Stimulated activated CD4-positive, alpha-beta T cell treated with anti-CD3 and anti-CD28 coated beads, Interleukin-4, amount 100 ng/mL, for 1 hour (primary cell): ENCODE measurements around the gene SLC7A6.
"Not testable (repeated sequence)": the region's sequence is repeated elsewhere in the genome, so short reads cannot be mapped to it uniquely, and the experiment has no call there.

Experiments used
- DNase-seq: peaks from one replicate; pipeline ENCODE4 v3.0.0-alpha.2; 2020

Gene SLC7A6

DNA sequence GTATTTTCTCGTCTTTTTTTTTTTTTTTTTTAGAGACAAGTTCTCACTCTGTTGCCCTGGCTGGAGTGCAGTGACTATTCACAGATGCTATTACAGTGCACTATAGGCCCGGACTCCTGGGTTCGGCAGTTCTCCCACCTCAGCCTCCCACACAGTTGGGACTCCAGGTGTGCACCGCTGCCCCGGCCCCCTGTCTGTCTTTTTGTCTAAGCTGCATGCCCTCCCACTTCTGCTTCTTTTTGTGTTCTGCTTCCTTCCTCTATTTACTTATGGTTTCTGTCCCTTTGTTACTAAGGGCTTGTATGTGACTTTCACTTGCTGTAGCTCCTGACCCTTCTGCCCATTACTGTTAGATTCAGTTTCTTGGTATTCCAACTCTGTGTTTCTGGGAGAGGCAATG is 20.5 kb downstream of the SLC7A6 start:
- DNase-seq = no peak

DNA sequence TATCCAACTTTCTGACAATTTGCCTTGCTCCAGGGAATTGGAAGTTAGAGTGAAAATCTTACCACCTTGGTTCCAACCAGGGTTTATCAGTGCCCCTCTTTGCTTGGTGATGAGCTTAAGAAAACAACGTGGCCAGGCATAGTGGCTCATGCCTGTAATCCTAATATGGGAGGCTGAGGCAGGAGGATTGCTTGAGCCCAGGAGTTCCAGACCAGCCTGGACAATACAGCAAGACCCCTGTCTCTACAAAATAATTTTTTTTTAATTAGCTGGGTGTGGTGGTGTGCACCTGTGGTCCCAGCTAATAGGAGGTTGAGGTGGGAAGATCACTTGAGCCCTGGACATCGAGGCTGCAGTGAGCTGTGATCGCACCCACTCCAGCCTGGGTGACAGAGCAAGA is 21.4 kb downstream of the SLC7A6 start:
- no peak for DNase-seq

- DNase-seq = no peak
Measured at GRCh38 chr16:68286153-68287074, 22.1 kb downstream of the SLC7A6 start.

DNA sequence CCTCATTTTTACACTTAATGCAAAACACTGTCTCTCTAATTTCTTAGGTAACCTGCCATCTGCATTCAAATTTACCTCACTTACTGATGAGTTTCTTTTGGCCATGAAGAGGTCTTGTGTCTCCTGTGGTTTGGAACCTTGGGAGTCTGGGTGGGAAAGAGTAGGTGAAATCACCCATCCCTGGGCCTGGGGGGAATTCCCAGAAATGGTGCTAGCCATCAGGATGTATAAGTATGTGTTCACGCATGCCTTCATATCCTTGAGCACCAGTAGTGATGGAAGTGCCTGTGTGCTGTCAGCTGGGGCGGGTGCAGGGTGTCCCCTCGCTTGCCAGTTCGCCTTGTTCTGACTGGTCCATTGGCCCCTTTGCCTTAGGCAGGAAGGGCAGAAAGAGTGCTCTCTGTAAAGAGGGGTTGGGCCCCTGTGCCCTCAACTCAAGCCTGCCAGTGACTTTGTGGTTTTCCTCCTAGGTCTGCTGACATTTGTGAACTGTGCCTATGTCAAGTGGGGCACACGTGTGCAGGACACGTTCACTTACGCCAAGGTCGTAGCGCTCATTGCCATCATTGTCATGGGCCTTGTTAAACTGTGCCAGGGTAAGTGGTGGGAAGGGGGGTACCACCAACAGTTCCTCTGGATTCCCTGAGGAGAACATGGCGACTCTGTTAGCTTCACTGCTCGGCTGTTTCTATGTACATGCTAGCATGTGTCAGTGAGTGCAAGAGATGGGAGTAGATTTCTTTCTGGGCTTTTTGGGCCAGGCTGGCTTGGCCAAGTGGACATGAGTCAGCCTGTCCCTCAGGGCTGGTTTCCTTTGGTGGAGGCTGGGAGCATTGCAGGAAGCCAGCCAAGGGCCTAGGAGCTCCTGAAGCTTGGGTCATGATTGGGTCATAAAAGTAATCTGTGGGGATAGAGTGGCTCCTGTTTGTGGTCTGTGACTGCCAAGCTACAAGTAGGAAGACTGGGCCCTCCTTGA is 23.2 kb downstream of the SLC7A6 start:
- no peak for DNase-seq

- DNase-seq = no peak
Measured at GRCh38 chr16:68288252-68288650, 23.9 kb downstream of the SLC7A6 start.

DNA sequence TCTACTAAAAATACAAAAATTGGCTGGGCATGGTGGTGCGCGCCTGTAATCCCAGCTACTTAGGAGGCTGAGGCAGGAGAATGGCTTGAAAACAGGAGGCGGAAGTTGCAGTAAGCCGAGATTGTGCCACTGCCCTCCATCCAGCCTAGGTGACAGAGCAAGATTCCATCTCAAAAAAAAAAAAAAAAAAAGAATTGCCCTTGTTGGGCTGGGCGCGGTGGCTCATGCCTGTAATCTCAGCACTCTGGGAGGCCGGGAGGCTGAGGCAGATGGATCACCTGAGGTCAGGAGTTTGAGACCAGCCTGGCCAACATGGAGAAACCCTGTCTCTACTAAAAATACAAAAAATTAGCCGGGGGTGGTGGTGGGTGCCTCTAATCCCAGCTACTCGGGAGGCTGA is 24.5 kb downstream of the SLC7A6 start:
- not testable (repeated sequence) for DNase-seq

- DNase-seq = no peak
Measured at GRCh38 chr16:68289202-68289601, 24.9 kb downstream of the SLC7A6 start.

GRCh38 chr16:68289621-68290329 is 25.4 kb downstream of the SLC7A6 start:
- peak; percentile 34 for DNase-seq

- DNase-seq = no peak
Measured at GRCh38 chr16:68290450-68290849, 26.1 kb downstream of the SLC7A6 start.

DNA sequence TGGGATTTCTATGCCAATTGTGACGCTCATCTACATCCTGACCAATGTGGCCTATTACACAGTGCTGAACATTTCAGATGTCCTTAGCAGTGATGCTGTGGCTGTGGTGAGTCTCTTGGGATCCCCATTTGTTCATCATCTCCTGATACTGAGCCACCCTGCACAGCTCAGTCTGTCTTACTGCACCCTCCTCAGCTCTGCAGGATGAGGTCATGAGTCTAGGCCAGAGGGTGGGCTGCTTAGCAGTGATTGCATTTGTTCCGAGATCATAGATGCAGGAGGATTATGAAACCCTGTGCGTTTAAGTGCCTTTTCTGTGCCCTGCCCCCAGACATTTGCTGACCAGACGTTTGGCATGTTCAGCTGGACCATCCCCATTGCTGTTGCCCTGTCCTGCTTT is 26.9 kb downstream of the SLC7A6 start:
- no peak for DNase-seq

DNA sequence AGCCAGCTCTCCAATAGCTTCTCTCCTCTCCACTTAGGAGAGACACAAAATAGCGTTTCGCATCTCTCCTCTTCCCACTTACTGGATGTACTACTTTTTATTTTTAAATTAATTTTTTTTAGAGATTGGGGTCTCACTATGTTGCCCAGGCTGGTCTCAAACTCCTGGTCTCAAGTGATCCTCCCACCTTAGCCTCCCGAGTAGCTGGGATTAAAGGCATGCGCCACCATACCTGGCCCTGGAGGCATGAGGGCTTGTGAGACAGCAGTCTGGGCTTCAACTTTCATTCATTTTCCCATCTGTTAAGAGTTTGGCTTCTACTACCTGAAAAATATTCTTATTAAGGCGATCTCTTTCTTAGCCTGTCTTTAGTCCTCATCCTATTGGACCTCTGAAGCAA is 28.1 kb downstream of the SLC7A6 start:
- DNase-seq = no peak

DNA sequence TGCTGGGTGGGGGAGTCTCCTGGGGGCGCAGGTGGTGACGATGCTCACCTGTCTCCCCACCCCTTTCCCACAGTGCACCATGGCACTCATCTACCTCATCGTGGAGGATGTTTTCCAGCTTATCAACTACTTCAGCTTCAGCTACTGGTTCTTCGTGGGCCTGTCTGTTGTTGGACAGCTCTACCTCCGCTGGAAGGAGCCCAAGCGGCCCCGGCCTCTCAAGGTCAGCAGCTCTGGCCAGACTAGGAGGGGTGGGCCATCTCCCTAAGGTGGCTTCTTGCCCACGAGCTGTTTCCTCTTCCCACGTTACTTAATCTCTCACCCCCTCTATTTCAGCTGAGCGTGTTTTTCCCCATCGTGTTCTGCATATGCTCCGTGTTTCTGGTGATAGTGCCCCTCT is 32.0 kb downstream of the SLC7A6 start:
- DNase-seq = no peak

GRCh38 chr16:68296693-68297092 is 32.4 kb downstream of the SLC7A6 start:
- DNase-seq = no peak

GRCh38 chr16:68297908-68298307 is 33.6 kb downstream of the SLC7A6 start:
- DNase-seq = no peak

DNA sequence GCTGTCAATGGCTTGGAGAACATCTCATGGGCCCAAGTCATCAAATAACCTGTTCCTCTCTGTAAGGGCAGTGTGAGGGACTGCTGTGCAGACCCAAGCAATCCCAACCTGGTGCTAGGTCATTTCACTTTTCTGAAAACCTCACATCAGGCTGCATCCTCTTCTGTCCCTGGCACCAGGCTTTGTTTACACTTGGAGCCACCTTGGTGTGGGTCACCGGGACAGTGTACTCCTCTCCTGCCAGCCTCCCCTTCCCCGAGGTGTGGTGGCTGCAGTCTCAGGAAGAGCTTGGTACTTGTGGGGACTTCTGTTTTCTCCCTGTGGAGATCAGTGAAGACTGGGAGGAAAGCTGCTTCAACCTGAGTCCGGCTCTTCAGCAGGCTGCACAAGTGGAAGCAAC is 34.0 kb downstream of the SLC7A6 start:
- no peak for DNase-seq

- no peak for DNase-seq
Measured at GRCh38 chr16:68298907-68299561, 34.7 kb downstream of the SLC7A6 start.

DNA sequence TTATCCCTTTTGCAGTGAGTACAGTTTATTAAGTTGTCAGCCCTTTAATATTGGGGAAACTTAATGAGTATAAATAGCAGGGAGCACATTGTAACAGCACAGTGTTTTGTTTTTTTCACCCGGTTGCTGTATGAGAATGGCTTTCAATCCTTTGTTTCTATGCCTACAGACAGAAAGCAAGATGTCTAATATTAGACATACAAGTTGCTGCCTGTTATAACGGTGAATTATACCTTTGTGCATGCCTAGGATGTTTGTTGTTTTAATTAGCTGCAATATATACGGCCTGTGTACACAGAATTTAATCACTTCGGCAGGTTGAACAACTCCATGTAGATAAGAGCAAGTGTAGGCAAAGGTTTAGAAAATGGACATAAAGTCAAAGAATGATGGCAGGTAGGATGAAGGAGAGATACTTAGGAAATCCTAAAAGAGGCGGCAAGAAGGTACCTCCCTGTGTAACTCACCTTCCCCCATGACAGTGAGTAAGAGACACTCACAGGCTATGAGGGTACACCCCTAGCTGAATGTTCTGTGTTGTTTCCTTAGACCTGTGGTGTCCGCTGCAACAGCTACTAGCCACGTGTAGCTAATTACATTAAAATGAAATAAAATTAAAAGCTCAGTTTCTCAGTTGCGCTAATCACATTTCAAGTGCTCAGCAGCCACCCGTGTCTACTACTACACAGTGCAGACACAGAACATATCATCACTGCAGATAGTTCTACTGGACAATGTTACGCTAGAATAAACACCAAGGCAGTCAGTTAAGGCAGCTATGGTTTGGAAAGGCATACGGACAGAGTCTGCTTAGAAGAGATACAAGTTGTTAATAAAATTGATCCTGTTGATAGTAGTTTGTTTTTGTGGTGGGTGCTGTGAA is 35.5 kb downstream of the SLC7A6 start:
- no peak for DNase-seq

DNA sequence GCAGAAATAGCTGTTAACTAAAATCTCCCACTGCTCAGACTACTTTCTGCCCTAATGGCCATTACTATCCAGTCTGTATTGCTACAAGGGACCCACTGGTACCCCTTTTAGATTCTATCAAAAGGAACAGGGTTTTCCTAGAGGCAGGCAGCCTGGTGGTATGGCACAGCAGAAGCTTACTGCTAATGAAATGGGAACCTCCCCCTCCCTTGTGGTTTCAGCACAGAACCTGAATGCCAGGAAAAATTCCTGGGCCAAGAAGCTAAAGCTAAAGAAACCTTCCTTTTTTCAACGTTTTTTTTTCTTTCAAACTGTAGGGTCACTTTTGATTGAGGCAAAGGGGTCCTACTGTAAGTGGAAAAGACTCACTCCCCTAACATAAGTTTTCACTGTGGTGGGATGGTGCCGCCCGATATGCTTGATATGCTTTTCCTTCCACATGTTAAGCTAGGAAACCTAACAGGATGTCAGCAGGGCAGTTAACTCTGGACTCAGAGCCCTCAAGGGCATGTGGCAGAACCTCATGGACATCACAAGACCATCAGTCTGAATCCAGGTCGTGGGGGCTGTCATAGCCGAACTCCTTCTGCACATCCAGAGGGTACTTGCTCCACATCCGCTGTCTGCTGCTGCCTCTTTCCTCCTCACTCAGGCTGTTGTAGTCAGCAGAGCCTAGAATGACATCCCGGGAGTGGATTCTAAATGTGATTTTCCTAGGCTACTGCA is 36.6 kb downstream of the SLC7A6 start:
- DNase-seq = no peak

- DNase-seq = no peak
Measured at GRCh38 chr16:68306633-68307032, 42.3 kb downstream of the SLC7A6 start.

DNA sequence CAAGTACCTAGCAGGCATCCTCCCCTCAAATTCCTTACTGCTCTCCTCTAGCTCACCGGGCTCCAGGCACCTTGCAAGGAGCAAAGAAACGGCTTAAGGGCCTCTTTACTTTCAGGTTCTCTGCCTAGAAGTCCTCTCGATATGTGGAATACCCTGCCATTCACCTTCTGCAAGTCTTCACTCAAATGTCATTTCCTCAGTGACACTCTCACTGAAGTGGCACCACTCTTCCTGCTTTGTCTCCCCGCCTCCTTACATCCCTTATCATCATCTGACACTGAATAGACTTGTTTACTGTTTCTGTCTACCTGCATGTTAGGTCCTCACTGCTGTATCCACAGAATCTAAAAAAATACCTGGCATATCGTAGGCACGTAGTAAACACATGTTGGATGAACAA is 45.5 kb downstream of the SLC7A6 start:
- no peak for DNase-seq

DNA sequence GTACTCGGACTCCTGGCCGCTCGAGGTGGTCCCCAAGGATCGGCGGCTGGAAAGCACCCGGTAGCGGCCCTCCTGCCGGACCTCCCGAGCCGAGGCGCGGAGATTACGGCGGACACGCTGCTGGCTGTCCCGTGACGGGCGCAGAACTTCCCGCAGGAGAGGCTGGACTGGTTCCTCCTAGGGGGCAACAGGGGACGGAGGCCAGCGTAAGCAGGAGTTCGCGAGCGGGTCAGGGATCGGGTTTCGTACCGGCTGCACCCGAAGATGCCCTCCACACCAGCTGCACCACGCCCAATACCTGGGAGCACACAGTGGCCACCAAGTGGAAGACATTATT is 46.1 kb downstream of the SLC7A6 start:
- DNase-seq = no peak
